Measurements from ENCODE around the gene TPRA1. TPM values are rescaled to one million over a fixed set of nuclear protein-coding genes. Genes with fewer than 3 reads are reported as not detected.

Gene TPRA1
- total and polyA plus RNA-seq, 8 donors = 10.1 to 46.4 (median 19.6) TPM

DNA sequence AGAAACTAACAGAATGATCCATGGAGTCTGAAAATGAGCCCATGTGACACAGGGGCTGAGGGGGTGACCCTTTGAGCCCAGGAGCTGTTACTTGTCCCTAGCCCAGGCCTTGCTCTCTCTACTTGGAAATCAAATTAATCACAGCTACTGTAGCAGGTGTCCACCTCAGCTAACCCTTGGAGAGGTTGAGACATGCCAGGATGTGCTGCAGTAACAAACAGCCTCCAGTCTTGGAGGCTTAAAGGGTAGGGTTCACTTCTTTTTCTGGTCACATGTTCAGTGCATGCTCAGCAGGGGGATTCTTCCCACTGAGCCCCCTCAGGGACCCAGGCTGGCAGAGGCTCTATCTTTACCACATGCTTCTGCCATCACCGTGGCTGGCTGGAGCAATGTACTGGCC is 21.4 kb downstream of the TPRA1 start:
- intact Hi-C loops (cut with DNase I; ENCODE audit: low total_unique reads) = no loop called here

GRCh38 chr3:127568586-127568985 is 21.9 kb downstream of the TPRA1 start:
- Histone ChIP-seq H3K36me3 (peaks cover 16 to 43% (median 38%) of the 10 kb centered on the region in 4 donors), H3K4me1 (no peaks in the 10 kb centered on the region), H3K9me3 (no peaks in the 10 kb centered on the region), H3K27me3 (no peaks in the 10 kb centered on the region), H3K4me3 (no peak overlapping the region), H3K27ac (no peak overlapping the region)
- intact Hi-C loops (cut with DNase I; ENCODE audit: low total_unique reads) = no loop called here
- WGBS, 5 donors = 78 to 93% (median 87%) methylated on average over 6 to 9 of the region's 9 CpGs
- DNase-seq = no peak
- TF ChIP-seq POLR2AphosphoS5 (IDR thresholded peaks at IDR 0.05) (no peak), CTCF (IDR thresholded peaks at IDR 0.05) (no peak), EP300 (IDR thresholded peaks at IDR 0.05) (no peak), POLR2A (IDR thresholded peaks at IDR 0.05) (no peak)

More for the DNA sequence above, 21.4 kb downstream of the TPRA1 start:
- 80 to 92% (median 87%) methylated on average over 1 of the region's 1 CpG for WGBS, 5 donors
- Histone ChIP-seq H3K36me3 (peaks cover 22 to 49% (median 44%) of the 10 kb centered on the region in 4 donors), H3K4me3 (no peak overlapping the region), H3K27ac (no peak overlapping the region), H3K4me1 (no peaks in the 10 kb centered on the region), H3K9me3 (no peaks in the 10 kb centered on the region), H3K27me3 (no peaks in the 10 kb centered on the region)
- TF ChIP-seq CTCF (IDR thresholded peaks at IDR 0.05) (no peak), EP300 (IDR thresholded peaks at IDR 0.05) (no peak)
- no peak for DNase-seq

- WGBS, 5 donors = 76 to 79% (median 78%) methylated on average over 9 of the region's 9 CpGs
- no peak for DNase-seq
- no peaks in the 10 kb centered on the region for H3K27me3 ChIP-seq
- no peak overlapping the region for H3K4me3 ChIP-seq
- H3K27ac ChIP-seq = no peak overlapping the region
- no peaks in the 10 kb centered on the region for H3K9me3 ChIP-seq
- H3K36me3 ChIP-seq = peaks cover 0 to 26% (median 21%) of the 10 kb centered on the region in 4 donors
- intact Hi-C loops (cut with DNase I; ENCODE audit: low total_unique reads) = no loop called here
- no peaks in the 10 kb centered on the region for H3K4me1 ChIP-seq
- no peak for TF ChIP-seq POLR2A (IDR thresholded peaks at IDR 0.05)
- no peak for TF ChIP-seq EP300 (IDR thresholded peaks at IDR 0.05)
- no peak for TF ChIP-seq CTCF (IDR thresholded peaks at IDR 0.05)
- no peak for TF ChIP-seq POLR2AphosphoS5 (IDR thresholded peaks at IDR 0.05)
These were observed 23.7 kb downstream of the TPRA1 start for GRCh38 chr3:127566833-127567232.

DNA sequence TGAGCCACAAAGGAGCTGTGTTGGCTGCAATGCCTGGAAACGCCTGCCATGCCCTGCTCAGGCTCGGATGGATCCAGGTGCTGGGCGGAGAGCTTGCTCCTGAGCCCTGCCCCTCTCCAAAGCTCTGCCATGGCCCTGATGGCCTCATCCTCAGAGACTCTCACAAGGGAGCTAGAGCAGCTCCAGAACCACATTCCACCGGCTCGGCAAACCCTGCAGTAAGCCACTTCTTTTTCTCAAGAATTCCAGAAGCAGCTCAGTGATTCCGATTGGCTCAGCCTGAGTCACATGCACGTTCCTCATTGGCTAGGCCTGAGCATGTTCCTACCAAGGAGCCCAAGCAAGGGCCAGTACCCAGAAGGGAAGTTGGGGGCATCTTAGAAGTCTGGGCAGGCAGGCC is 24.8 kb downstream of the TPRA1 start:
- Histone ChIP-seq H3K27ac (no peak overlapping the region), H3K27me3 (no peaks in the 10 kb centered on the region), H3K4me1 (no peaks in the 10 kb centered on the region), H3K4me3 (no peak overlapping the region), H3K9me3 (no peaks in the 10 kb centered on the region), H3K36me3 (peaks cover 0 to 16% (median 10%) of the 10 kb centered on the region in 4 donors)
- no peak for DNase-seq
- no peak for TF ChIP-seq POLR2AphosphoS5 (IDR thresholded peaks at IDR 0.05)
- TF ChIP-seq EP300 (IDR thresholded peaks at IDR 0.05) = no peak
- no peak for TF ChIP-seq CTCF (IDR thresholded peaks at IDR 0.05)
- no peak for TF ChIP-seq POLR2A (IDR thresholded peaks at IDR 0.05)
- intact Hi-C loops (cut with DNase I; ENCODE audit: low total_unique reads) = no loop called here
- WGBS, 5 donors = 64 to 71% (median 65%) methylated on average over 5 to 7 of the region's 7 CpGs
